Thyroid gland (tissue), 4 donors: Measurements from ENCODE around the gene SPG21. TPM values are rescaled to one million over a fixed set of nuclear protein-coding genes. Genes with fewer than 3 reads are reported as not detected.

ENCODE experiments used
- DNase-seq, 2 donors: peaks; one replicate each; pipeline ENCODE4 v3.0.0-alpha.2; 2019
- H3K27ac ChIP-seq, 3 donors: fragments of 200-600 bp; sonication (generic); 1 replicate in 2 of 3; 2 replicates in 1 of 3; pipeline ENCODE4 v1.5.1; 2016 to 2019; ENCODE audit warnings: mild to moderate bottlenecking in 1 of 3, moderate library complexity in 1 of 3
- H3K27me3 ChIP-seq: fragments of 200-600 bp; sonication (generic); one replicate; pipeline ENCODE4 v1.5.1; 2019
- H3K36me3 ChIP-seq, 2 donors: fragments of 200-600 bp; sonication (generic); one replicate each; pipeline ENCODE4 v1.5.1; 2016 to 2019
- H3K4me1 ChIP-seq, 2 donors: fragments of 200-600 bp; sonication (generic); one replicate each; pipeline ENCODE4 v1.5.1; 2017 to 2019
- H3K4me3 ChIP-seq, 3 donors: fragments of 200-600 bp; sonication (generic); replicated peaks in 1 of 3; 1 replicate in 2 of 3; 2 replicates in 1 of 3; pipeline ENCODE4 v1.5.1; 2016; ENCODE audit warnings: mild to moderate bottlenecking in 1 of 3
- H3K9me3 ChIP-seq: fragments of 200-600 bp; sonication (generic); one replicate; pipeline ENCODE4 v1.5.1; 2017
- POLR2A ChIP-seq, 2 donors: fragments of 450-650 bp; IDR thresholded peaks; one replicate each; pipeline ENCODE4 v1.6.1; 2017; ENCODE audit warnings: antibody characterized with exemption in 2 of 2, mild to moderate bottlenecking in 2 of 2, moderate library complexity in 1 of 2
- WGBS, 2 donors: methylation state at CpG; one replicate each; pipeline ENCODE4 v1.1.5; 2017; 5-methylcytosine and 5-hydroxymethylcytosine counted together
- intact Hi-C: fragments of 100-400 bp; cut with DNase I; formaldehyde crosslinking; loops from one replicate; pipeline ENCODE4 v1.15.1; 2023
- total RNA-seq, 4 donors: library from RNA; depleted of rRNA; stranded (reverse); fragments of >200 nt; gene quantifications; one replicate each; pipeline ENCODE4 v1.2.3, GENCODE V29; 2016
- TF ChIP-seq, protein P1 (sequence below), 6 experiments: fragments of 200-600 bp in 3 of 6; fragments of 450-650 bp in 3 of 6; sonication (generic) in 3 of 6; IDR thresholded peaks; one replicate each; pipeline ENCODE4 v1.5.1; 2016 to 2019; ENCODE audit warnings: antibody characterized with exemption in 6 of 6, mild to moderate bottlenecking in 2 of 6, inconsistent platforms in 1 of 6, moderate library complexity in 1 of 6

The SPG21 gene
- total RNA-seq, 4 donors from 2014 or later, result 119 to 149 (median 122) TPM

DNA sequence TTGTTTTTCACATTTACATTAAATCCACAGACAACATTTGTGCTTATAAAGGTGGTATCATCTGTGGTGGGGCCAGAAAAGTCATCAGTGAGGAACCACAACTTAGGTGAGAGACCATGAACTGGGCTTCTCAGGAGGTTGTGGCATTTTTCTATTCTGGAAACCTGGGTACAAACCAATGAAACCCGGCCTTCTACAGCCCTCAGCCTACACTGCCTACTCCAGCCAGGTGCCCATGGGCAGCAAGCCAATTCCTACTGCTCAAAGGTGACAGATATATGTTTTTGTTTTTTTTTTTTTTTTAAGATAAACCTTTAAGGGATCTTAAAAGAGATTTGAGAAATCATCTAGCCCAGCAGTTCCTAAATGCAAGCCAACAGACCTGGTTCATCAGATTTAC, 20.3 kb downstream of the SPG21 start:
- intact Hi-C loops, result no loop called here
- H3K4me1 ChIP-seq, result no peaks in the 10 kb centered on the region
- TF ChIP-seq POLR2A (IDR thresholded peaks at IDR 0.05), result no peak
- TF ChIP-seq, protein P1, sequence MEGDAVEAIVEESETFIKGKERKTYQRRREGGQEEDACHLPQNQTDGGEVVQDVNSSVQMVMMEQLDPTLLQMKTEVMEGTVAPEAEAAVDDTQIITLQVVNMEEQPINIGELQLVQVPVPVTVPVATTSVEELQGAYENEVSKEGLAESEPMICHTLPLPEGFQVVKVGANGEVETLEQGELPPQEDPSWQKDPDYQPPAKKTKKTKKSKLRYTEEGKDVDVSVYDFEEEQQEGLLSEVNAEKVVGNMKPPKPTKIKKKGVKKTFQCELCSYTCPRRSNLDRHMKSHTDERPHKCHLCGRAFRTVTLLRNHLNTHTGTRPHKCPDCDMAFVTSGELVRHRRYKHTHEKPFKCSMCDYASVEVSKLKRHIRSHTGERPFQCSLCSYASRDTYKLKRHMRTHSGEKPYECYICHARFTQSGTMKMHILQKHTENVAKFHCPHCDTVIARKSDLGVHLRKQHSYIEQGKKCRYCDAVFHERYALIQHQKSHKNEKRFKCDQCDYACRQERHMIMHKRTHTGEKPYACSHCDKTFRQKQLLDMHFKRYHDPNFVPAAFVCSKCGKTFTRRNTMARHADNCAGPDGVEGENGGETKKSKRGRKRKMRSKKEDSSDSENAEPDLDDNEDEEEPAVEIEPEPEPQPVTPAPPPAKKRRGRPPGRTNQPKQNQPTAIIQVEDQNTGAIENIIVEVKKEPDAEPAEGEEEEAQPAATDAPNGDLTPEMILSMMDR (IDR thresholded peaks at IDR 0.05), result no peak
- DNase-seq, result peak; percentile 22 to 24
- no peak overlapping the region for H3K4me3 ChIP-seq
- H3K36me3 ChIP-seq, result peaks cover 38 to 46% of the 10 kb centered on the region in 2 donors
- no peaks in the 10 kb centered on the region for H3K27me3 ChIP-seq
- 69 to 78% methylated on average over 1 of the region's 1 CpG for WGBS, 2 donors
- no peaks in the 10 kb centered on the region for H3K9me3 ChIP-seq
- H3K27ac ChIP-seq, result no peak overlapping the region

DNA sequence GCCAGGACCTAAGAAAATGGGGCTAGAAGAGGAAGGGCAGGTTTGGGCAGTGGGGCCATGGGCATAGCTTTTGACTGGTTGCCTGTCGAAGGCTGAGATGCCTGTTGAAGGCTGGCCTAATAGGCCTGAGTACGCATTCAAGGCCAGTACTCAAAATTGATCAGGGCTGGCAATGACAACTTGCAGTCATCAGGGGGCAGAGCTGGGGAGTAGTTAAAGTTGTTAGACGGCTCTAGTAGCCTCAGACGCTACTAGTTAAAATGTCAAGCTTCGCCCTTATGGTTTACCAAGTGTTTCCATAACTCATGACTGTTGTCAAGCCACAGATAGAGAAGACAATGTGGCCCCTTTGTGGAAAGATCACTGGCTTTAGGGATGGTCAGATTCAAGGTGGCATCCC, 28.7 kb downstream of the SPG21 start:
- intact Hi-C loops, result no loop called here
- TF ChIP-seq POLR2A (IDR thresholded peaks at IDR 0.05), result no peak
- TF ChIP-seq, protein P1 (IDR thresholded peaks at IDR 0.05), result no peak

DNA sequence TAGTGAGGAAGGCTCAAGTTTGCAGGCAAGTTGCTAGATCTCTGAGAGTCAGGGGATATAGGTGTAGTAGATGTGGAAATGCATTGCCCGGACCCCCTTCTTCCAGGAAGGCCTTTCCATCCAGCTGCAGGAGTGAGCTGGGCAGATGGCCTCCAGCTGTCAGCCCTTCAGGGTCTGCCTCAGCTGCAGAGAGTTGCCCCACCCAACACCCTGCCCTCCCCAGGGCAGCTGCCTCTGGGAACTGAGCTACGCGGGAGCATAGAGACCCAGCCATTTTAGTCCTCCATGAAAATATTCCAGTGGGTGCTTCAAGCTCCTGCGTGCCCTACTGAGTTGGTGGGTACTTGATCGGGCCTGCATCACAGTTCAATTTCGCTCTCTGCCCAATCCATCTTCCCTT, 29.6 kb downstream of the SPG21 start:
- no peak overlapping the region for H3K27ac ChIP-seq
- no peak overlapping the region for H3K4me3 ChIP-seq
- WGBS, 2 donors, result 98 to 100% methylated on average over 5 of the region's 6 CpGs
- H3K27me3 ChIP-seq, result no peaks in the 10 kb centered on the region
- intact Hi-C loops, result no loop called here
- no peaks in the 10 kb centered on the region for H3K9me3 ChIP-seq
- peaks cover 61 to 62% of the 10 kb centered on the region in 2 donors for H3K36me3 ChIP-seq
- no peak for TF ChIP-seq POLR2A (IDR thresholded peaks at IDR 0.05)
- TF ChIP-seq, protein P1 (IDR thresholded peaks at IDR 0.05), result no peak
- no peak for DNase-seq
- no peaks in the 10 kb centered on the region for H3K4me1 ChIP-seq

More for the DNA sequence above, 28.7 kb downstream of the SPG21 start:
- no peaks in the 10 kb centered on the region for H3K27me3 ChIP-seq
- no peak overlapping the region for H3K4me3 ChIP-seq
- no peaks in the 10 kb centered on the region for H3K4me1 ChIP-seq
- no peaks in the 10 kb centered on the region for H3K9me3 ChIP-seq
- DNase-seq, result no peak
- WGBS, 2 donors, result 92 to 94% methylated on average over 5 of the region's 5 CpGs
- no peak overlapping the region for H3K27ac ChIP-seq
- peaks cover 61 to 62% of the 10 kb centered on the region in 2 donors for H3K36me3 ChIP-seq

DNA sequence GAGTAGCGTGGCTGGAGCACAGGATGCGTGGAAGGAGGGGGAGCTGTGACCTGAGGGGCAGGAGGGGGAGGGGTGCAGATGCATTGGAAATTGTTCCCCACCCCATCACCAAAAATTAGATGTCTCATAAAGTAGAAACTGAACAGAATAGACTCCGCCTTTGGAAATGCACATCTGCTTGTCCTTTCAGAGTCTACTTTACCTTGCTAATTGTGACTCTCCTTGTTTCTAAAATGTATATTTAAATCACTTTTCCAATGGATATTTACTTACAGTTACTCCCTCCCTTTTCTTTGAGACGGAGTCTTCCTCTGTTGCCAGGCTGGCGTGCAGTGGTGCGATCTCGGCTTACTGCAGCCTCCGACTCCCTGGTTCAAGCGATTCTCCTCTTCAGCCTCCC, 30.6 kb downstream of the SPG21 start:
- peaks cover 50 to 52% of the 10 kb centered on the region in 2 donors for H3K36me3 ChIP-seq
- H3K27ac ChIP-seq, result no peak overlapping the region
- H3K4me3 ChIP-seq, result no peak overlapping the region
- no peaks in the 10 kb centered on the region for H3K27me3 ChIP-seq
- intact Hi-C loops, result no loop called here
- no peaks in the 10 kb centered on the region for H3K9me3 ChIP-seq
- H3K4me1 ChIP-seq, result no peaks in the 10 kb centered on the region
- 97 to 99% methylated on average over 9 of the region's 9 CpGs for WGBS, 2 donors
- TF ChIP-seq, protein P1 (IDR thresholded peaks at IDR 0.05), result no peak
- no peak for TF ChIP-seq POLR2A (IDR thresholded peaks at IDR 0.05)
- DNase-seq, result no peak

DNA sequence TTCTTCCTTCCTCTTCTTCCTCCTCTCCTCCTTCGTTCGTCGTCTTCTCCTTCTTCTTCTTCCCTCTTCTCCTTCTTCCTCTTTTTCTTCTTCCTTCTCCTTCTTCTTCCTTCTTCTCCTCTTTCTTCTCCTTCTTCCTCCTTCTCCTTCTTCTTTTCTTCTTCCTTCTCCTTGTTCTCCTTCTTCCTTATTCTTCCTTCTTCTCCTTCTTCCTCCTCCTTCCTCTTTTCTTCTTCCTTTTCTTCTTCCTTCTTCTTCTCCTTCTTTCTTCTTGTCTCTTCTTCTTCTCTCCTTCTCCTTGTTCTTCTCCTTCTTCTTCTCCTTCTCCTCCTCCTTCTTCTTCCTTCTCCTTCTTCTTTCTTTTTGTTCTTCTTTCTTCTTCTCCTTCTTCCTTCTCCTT, 35.3 kb downstream of the SPG21 start:
- no peak overlapping the region for H3K27ac ChIP-seq
- DNase-seq, result no peak
- H3K27me3 ChIP-seq, result no peaks in the 10 kb centered on the region
- TF ChIP-seq, protein P1 (IDR thresholded peaks at IDR 0.05), result no peak
- TF ChIP-seq POLR2A (IDR thresholded peaks at IDR 0.05), result no peak
- WGBS, 2 donors, result 94 to 95% methylated on average over 2 of the region's 3 CpGs
- intact Hi-C loops, result no loop called here
- H3K9me3 ChIP-seq, result no peaks in the 10 kb centered on the region
- H3K4me1 ChIP-seq, result peaks cover under 1 to 15% of the 10 kb centered on the region in 2 donors
- H3K36me3 ChIP-seq, result peaks cover 7 to 9% of the 10 kb centered on the region in 2 donors
- no peak overlapping the region for H3K4me3 ChIP-seq
